GM21723 (cell line): ENCODE results near the gene RIMS4.
A peak's percentile ranks its signal among the peaks of the same experiment; 100 is the strongest.

ENCODE experiments used
- ATAC-seq: cut with Tn5 transposase; IDR thresholded peaks from one replicate; pipeline ENCODE4 v1.9.1; 2021; ENCODE audit warnings: mild to moderate bottlenecking, moderate library complexity; ENCODE audit not compliant: unreplicated experiment

RIMS4 gene

DNA sequence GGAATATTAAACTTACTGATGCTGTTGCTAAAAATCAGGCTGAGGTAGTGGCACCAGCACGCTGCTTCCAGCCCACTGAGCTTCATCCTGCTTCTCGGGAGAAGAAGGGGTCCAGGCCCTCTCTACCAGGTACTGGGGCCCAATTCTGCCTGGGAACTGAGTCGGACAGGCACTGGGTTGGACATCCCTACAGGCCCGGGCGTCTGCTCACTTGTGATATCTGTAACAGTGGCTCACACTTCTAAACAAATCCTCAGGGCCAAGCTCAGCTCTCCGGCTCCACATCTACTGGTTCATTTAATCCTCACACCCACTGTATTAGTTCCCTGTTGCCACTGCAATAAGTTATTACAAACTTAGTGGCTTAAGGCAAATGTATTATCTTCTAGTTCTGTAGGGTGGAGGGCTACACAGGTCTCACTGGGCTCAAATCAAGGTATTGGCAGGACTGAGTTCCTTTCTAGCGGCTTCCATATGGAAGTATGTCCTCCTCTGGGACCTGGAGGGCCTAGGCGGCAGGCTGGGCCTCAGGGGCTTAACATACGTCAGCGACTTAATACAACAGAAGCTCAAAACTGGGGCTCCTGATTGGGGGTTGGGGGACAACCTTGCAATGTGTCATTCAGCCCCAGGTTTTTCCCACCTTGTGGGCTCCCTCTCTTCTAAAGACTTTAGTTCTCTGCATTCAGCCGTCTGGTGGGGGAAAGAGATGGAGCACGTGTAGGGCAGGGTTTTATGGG is 66.3 kb downstream of the RIMS4 start:
- ATAC-seq = no peak

DNA sequence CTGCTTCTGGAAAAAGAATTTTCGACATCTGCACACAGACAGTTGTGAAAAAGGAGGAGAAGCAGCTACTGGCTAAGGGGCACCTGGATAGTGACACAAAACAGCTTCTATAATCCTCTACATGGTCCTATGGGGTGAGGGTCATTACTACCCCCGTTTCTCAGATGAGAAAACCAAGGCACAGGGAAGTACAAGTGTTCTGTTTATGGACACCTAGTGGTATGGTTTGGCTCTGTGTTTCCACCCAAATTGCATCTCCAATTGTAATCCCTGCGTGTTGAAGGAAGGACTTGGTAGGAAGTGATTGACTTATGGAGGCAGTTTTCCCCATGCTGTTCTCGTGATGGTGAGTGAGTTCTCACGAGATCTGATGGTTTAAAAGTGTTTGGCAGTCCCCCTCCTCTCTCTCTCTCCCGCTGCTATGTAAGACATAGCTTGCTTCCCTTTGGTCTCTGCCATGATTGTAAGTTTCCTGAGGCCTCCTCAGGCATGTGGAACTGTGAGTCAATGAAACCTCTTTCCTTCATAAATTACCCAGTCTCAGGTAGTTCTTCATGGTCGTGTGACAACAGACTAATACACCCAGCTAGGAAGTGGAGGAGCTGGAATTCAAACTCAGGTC is 67.2 kb downstream of the RIMS4 start:
- ATAC-seq = no peak

DNA sequence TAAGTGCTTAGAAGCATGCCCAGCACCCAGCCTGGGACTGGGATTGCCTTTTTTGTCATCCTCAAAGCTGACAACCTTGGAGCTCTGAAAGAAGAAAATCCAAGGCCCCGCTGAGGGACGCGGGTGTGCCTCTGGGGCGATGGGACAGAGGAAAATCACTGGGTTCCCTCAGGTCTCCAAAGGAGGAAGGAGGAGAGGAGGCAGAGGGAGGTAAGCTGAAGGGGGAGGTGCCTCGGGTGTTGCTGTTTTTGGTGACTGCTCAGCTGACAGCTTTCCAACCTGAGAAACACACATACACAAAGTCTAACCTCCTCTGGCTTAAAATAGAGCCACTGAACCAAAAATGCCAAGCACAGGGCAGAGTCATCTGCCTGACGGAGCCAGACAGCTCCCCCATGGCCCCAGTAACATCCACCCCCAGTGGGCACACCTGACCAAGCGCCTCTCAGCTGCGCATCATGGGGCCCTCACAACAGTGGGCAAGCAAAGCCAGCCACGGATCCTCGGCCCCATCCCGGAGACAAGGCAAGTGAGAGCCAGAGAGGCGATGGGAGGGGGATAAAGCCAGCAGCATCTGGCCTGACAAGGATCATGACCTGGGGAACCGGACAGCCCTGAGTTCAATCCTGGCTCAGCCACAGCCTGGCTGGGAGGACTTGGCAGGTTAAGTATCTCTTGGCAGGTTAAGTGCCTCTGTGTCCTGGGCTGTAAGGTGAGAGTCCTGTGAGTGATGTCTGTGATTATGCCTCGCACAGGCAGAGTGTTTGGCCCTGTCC is 67.9 kb downstream of the RIMS4 start:
- no peak for ATAC-seq

DNA sequence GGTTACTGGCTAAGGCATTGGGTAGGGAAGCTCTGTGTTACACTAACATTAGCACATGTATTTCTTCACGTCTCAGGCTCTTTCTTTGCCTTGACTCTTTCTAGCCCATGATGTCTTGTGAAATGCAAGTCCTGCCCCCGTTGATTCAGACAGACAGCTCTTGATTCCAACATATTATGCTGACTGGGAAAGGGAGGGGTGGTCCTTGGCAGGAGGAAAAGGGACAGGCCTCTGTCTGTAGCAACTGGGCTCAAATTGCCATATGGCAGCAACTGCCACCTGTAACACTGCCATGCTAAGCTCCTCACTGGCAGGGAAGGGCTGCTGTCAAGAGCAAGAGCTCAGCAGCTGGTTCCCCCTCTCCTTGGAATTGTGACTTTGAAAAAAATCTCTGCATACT is 70.4 kb downstream of the RIMS4 start:
- ATAC-seq = no peak

DNA sequence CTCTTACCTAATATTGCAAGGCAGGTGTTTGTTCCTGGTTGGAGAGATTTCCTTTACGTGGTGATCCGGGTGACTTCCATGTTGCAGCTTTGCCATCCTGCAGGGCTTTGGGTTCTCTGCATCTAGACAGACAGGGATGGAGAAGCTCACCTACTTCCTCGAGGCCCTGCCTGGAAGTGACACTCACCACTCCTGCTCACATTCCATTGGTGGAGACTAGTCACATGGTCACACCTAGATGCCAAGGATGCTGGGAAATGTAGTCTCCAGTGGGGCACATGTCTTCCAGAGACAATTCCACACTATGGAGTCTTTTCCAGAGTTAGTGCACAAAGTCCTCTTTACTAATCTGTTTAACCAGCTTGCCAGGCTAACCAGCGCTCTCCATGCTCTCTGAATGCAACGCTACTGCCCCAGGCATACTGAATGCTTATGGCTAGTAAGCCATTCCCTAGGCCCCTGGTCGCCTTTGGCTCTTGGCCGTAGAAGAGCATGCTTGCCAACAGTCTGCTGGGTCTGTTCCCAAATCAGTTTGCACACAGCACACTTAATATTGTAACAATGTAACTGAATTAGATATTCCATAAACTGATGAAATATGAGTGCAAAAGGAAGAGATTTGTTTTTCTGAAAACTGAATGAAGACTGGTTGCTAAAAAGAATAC is 71.4 kb downstream of the RIMS4 start:
- ATAC-seq = no peak

DNA sequence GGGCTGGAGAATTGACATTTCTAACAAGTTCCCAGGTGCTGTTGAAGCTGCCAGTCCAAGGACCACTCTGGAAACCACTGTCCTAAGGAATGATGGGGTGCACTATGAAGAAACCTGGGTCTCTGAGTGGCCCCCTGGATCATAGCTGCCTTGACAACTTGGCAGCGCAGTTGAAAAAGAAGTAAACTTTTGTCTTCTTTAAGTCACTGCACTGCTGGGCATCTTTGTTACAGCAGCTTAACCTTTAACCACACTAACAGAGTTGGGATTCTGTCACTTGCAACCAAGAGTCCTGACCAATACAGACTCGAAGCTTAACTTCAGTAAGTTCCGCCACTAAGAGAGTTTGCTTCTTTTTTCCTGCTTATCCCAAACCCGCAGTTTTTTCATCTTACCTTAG is 73.2 kb downstream of the RIMS4 start:
- ATAC-seq = no peak

DNA sequence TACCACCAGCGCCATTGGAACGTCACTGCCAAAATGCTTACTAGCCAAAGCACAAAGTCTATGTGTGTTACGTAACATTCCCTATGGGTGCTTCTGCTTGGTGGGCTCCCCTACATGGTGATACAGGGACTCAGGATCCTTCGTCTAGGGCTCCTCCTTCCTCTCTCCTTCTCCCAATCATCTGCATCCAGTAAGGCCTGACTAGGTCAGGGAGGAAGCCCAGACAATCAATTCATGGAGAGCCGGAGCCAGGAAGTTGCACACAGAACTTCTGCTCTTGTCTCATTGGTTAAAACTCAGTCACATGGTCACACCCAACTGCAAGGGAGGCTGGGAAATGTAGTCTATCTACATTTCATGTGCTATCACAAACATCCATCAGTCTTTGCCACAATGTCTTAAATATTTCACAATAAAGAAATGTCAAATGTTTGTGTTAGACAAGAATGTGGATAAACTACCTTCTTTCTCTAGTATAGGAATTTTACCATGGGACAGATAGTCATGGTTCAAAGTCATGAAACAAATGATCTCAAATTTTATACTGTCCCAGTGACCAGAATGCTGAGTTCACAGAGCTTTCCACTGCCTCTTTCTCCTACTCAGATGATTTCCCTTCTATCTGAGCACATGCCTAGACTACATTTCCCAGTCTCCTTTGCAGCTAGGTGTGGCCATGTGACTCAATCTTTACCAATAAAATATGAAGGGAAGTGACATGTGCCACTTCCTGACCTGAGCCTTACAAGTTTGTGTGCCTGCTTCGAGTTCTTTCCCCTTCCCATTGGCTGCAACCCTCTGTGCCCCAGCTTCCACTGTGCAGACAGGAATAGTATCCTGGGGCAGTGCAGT is 74.0 kb downstream of the RIMS4 start:
- ATAC-seq = peak; percentile 54

DNA sequence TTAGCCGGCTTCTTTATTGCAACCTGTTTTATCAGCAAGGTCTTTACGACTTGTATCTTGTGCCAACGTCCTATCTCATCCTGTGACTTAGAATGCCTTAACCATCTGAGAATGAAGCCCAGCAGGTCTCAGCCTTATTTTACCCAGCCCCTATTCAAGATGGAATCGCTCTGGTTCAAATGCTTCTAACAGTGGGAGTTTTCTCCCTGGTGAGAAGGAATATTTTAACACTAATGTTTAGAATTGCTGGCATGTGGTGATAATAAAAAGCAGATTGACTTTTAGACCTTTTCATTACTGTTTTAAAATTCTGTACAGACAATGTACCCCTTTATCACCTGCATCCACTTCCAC is 74.6 kb downstream of the RIMS4 start:
- no peak for ATAC-seq

DNA sequence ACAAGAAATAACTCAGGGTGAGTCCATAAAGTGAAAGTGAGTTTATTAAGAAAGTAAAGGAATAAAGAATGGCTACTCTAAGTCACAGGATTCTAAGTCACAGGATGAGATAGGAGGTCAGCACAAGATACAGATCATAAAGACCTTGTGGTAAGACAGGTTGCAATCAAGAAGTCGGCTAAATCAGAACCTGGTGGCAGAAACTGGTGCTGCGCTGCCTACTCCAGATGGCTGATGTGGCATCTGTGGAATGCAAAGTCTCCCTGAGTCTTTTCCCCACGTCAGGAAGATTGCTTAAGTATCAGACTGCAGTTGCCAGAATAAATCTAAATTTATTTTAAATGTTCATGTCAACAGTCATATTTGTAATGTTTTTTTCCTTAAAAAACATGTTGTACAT is 75.4 kb downstream of the RIMS4 start:
- ATAC-seq = no peak

DNA sequence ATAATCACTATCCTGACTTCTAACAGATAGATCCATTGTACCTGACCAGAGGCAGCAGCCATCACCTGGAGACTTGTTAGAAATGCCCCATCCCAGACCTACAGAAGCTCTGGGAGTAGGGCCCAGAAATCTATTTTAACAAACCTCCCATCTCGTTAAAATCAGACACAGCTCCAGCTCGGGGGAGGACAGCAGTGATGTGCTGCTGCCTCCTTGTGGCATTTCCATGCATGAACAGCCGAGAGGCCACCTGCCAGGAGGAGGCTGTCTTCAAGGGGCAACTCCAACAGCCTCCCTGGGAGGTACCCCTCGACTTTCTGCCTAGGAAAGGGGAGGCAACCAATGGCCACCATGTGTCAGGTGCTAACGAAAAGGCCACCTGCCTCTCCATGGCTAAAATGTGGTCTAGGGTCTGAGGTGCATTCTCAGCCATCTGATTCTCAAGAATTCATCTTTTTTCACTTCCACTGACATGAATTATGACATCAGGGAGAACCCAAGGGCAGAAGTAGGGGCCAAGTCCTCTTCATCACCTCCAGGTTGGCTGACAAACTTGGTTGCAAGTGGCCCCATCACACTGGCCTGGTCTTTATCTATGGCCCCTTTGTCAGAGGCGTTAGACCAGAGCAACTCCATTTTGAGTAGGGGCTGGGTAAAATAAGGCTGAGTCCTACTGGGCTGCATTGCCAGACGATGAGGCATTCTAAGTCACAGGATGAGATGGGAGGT is 76.8 kb downstream of the RIMS4 start:
- no peak for ATAC-seq

DNA sequence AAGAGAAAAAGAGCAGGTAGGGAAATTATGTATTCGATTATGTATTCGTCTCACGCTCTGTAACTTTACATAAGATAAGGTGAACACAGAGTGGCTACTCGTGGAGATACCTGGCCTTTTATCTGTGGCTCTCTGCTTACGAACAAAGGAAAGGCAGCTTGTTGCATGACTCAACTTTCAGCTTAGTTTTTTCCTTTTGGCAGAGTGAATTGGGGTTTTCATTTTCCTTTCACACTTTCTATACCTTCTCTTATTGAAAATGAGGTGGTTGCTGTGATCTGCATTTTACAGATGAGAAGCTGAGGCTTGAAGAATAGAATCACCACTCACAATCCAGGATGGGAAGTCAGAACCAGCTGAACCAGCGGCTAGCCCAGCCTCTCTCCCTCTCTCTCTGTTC is 78.0 kb downstream of the RIMS4 start:
- no peak for ATAC-seq

DNA sequence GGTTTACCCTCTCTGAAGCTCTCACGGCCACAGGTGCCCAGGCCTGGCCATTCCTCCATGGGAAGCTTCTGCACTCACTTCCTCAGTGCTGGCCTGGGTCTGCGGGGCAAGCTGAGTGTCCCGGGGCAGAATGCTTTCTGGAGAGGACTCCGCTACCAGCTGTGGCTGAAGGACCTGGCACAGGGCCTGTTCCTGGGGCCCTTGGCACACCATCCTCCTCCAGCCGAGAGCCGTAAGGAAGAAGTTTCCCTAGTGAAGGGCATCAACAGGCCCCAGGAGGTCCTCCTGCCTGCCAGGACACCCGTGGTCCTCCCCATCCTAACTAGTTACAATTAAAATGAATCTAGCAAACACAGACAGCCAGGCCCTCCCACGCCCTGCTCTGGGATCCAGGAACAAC is 78.7 kb downstream of the RIMS4 start:
- ATAC-seq = no peak

DNA sequence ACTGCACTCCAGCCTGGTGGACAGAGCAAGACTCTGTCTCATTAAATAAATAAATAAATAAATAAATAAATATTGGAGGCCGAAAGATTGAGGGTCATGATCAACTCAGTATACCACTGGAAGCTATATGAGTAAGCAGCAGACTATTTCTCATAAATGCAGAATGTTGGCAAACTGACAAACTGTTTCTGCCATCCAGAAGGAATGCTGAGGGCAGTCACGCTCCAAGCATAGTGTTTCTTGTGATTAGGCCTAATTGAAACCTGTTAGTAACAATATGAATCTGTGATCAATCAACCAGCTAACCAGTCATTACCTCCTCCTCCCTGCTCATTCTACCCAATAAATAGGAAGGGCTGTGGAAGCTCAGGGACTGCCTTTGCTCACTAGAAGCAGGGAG is 79.9 kb downstream of the RIMS4 start:
- ATAC-seq = no peak

DNA sequence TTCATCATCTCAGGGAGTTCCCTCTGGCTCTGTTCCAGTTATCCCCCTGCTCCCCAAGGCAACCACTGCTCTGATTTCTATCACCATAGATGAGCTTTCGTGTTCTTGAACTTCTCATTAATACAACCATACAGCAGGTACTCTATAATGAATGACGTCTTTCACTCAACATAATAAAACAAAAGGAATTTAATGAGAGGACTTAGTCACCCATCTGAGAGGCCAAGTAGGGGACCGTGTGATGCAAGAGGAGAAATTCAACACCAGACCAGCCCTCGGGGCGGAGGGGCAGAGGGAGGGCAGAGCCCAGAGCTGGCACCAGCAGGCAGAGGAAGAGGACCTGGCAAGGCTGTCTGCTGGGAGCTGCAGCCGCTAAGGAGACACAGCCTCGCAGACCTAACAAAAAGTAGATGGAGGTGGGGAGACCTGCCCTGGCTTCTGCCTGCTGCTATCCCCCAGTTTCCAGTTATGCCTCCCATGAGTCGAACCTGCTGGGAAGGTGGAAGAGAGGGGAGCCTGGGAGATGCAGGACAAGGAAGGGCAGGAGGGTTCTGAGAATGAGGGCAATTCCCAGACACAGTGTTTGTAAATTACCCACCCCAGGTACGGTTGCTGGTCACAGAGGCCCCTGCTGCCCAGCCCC is 81.4 kb downstream of the RIMS4 start:
- no peak for ATAC-seq

DNA sequence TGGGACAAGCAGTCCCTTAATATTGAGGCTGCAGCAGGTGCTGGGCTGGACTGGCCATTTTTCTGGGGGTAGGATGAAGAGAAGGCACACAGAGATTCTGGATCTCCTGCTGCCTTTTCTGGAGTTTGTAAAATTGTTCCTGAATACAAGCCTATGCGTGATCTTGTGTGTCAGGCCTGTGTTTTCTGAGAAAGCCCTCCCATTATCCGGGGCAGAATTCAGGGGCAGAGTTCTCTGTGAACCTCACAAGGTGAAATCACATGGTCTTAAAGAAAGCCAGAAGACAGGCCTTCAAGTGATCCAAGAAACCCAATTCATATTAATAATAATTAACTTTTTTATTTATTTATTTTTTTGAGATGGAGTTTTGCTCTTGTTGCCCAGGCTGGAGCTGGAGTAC is 82.7 kb downstream of the RIMS4 start:
- ATAC-seq = no peak

DNA sequence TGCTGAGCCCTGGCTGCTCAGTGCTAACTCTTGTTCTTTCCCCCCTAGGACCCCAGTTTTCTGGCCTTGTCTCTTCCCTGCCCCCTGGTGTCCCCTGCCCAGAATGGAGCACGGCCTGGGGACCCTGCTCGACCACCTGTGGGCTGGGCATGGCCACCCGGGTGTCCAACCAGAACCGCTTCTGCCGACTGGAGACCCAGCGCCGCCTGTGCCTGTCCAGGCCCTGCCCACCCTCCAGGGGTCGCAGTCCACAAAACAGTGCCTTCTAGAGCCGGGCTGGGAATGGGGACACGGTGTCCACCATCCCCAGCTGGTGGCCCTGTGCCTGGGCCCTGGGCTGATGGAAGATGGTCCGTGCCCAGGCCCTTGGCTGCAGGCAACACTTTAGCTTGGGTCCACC is 83.3 kb downstream of the RIMS4 start:
- ATAC-seq = no peak

DNA sequence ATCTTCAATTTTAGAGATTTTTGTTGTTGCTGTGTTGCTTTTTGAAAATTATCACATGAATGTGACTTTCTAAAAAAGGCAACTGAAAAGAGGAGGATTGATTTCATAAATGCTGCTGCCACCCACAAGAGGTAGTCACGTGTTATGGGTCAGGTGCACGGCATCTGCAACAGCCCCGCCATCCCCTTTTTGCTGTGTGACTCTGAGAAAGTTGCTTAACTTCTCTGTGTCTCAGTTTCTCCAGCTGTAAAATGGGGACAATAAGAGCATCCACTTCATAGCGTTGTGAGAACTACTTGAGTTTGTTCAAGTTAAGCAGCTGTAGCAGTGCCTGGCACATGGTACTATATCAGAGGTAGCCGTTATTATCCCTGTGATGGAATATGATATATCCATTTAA is 84.5 kb downstream of the RIMS4 start:
- ATAC-seq = no peak

DNA sequence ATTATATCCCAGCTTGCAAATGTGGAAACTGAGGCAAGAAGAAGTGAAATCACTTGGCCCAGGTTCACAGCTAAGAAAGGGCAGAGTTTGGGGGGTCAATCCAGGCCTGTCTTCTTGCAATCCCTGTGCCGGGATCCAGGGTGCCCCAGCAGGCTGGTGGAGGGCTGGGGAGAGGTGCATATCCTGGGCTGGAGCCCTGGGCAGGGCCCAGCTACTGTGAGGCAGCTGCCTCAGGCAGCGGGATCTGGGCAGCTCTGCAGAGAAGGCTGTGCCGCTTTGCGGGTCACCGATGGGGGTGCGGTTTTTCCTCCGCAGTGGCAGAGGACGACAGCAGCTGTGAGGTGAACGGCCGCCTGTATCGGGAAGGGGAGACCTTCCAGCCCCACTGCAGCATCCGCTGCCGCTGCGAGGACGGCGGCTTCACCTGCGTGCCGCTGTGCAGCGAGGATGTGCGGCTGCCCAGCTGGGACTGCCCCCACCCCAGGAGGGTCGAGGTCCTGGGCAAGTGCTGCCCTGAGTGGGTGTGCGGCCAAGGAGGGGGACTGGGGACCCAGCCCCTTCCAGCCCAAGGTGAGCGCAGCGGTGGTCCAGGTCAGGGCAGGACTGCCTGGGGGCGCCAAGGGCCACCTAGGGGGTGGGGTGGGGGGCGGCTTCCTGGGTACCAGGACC is 85.8 kb downstream of the RIMS4 start:
- ATAC-seq = no peak

DNA sequence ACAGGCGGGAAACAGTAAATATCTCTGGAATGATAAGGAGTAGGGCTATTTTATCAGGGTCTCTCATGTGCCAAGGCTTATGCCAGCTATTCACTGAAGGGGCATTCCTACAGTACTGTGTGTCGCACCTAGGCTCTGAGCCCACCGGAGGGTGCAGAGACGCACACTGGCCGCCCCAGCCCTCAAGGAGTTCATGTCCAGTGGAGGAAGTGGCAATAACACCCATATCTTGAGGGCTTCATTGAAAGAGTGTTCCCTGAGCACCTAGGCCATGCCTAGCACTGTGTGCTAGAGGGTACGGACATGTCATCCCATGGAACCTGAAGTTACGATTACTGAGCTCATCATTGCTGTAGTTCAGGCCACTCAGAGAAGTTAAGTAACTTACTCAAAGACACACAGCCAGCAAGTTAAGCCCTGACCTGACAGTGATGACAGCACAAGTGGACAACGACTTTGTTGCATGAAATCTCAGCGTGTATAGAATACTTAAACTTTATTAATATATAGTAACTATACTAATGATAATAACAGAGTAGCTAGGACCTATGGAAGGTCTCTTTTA is 86.5 kb downstream of the RIMS4 start:
- no peak for ATAC-seq
